ENCODE measurements around the gene C20orf144. TPM values are rescaled to one million over a fixed set of nuclear protein-coding genes. Genes with fewer than 3 reads are reported as not detected.

C20orf144 gene
- total and polyA plus RNA-seq, 9 of the 15 experiments (the other 6 are each of a cell fraction or from before 2014, with no cell fraction given) = 0.04 to 0.23 (median 0.11) TPM; not detected in 2

- H3K4me1 ChIP-seq (replicated peaks in 1 of 2; ENCODE audit: control insufficient read depth in 2 of 2, insufficient read depth in 2 of 2, low read length in 2 of 2) = peaks cover 40 to 56% of the 10 kb centered on the region in 2 experiments
- ChIA-PET CTCF (ENCODE audit: low intra/inter-chr PET ratio) (no interaction called here), POLR2A (interaction anchor here (1.0 to 1.3 kb wide), 3 partner anchors 10 to 70 kb away, joined by 3 to 5 read pairs (median 3); no protein-coding TSS in a partner anchor)
- intact Hi-C loops (cut with micrococcal nuclease) = loop anchor here (5.0 kb wide), 2 partner anchors 43 to 123 kb away; partner anchors contain the start of genes CHMP4B and ZNF341
- BruUV-seq (replicated peaks) = no TSS peak
- TF ChIP-seq ZBTB11 (CRISPR knock-in tag; IDR thresholded peaks at IDR 0.05) (peak in 1 of 3 experiments; percentile 11; a peak in 1 of 6 replicates), TGIF2 (CRISPR knock-in tag; IDR thresholded peaks at IDR 0.05) (no peak), BDP1 (IDR thresholded peaks at IDR 0.05; ENCODE audit: insufficient read depth, insufficient read length) (no peak), RAD51 (IDR thresholded peaks at IDR 0.05; ENCODE audit: borderline replicate concordance, low read depth) (0 out of 2 replicates have a peak, but pooled peaks have one; percentile 6)
- TF ChIP-seq, protein P1, sequence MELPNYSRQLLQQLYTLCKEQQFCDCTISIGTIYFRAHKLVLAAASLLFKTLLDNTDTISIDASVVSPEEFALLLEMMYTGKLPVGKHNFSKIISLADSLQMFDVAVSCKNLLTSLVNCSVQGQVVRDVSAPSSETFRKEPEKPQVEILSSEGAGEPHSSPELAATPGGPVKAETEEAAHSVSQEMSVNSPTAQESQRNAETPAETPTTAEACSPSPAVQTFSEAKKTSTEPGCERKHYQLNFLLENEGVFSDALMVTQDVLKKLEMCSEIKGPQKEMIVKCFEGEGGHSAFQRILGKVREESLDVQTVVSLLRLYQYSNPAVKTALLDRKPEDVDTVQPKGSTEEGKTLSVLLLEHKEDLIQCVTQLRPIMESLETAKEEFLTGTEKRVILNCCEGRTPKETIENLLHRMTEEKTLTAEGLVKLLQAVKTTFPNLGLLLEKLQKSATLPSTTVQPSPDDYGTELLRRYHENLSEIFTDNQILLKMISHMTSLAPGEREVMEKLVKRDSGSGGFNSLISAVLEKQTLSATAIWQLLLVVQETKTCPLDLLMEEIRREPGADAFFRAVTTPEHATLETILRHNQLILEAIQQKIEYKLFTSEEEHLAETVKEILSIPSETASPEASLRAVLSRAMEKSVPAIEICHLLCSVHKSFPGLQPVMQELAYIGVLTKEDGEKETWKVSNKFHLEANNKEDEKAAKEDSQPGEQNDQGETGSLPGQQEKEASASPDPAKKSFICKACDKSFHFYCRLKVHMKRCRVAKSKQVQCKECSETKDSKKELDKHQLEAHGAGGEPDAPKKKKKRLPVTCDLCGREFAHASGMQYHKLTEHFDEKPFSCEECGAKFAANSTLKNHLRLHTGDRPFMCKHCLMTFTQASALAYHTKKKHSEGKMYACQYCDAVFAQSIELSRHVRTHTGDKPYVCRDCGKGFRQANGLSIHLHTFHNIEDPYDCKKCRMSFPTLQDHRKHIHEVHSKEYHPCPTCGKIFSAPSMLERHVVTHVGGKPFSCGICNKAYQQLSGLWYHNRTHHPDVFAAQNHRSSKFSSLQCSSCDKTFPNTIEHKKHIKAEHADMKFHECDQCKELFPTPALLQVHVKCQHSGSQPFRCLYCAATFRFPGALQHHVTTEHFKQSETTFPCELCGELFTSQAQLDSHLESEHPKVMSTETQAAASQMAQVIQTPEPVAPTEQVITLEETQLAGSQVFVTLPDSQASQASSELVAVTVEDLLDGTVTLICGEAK (IDR thresholded peaks at IDR 0.05) = peak; percentile 8; the same call in 1 of the 2 replicates
- TF ChIP-seq, protein P1 (CRISPR knock-in tag; IDR thresholded peaks at IDR 0.05) = no peak
- H3K79me2 ChIP-seq (ENCODE audit: control insufficient read depth, insufficient read depth, low read length) = peaks cover 12% of the 10 kb centered on the region
- H3K27ac ChIP-seq (ENCODE audit: extremely low read depth, low read depth, low read length) = peak overlapping the region; percentile 51
- H4K20me1 ChIP-seq (replicated peaks; ENCODE audit: control insufficient read depth, insufficient read depth, low read length) = peaks cover 10% of the 10 kb centered on the region; the same call in 1 of the 2 replicates
- DNase-seq (ENCODE audit: extremely low read depth in 1 of 4, low spot score in 3 of 4) = no peak
- no peak for FAIRE-seq
- no peaks in the 10 kb centered on the region for H3K9me1 ChIP-seq (ENCODE audit: control insufficient read depth, insufficient read depth, low read length)
- ATAC-seq = no peak
- no peak overlapping the region for H3K4me3 ChIP-seq
- H3K4me2 ChIP-seq (ENCODE audit: insufficient read depth, low read length) = peak overlapping the region; percentile 56; the same call in 1 of the 2 replicates
- no peaks in the 10 kb centered on the region for H3K27me3 ChIP-seq (ENCODE audit: control insufficient read depth in 2 of 2, insufficient read depth in 2 of 2, low read length in 2 of 2)
- no peaks in the 10 kb centered on the region for H3K36me3 ChIP-seq (ENCODE audit: control insufficient read depth, insufficient read depth, low read length)
- 19% methylated on average over 1 of the region's 1 CpG for WGBS (ENCODE audit: insufficient coverage, low coverage, missing lambda C conversion rate)
- no peaks in the 10 kb centered on the region for H3K9me3 ChIP-seq (replicated peaks; ENCODE audit: control insufficient read depth, insufficient read depth, low read depth, low read length)
- no peak overlapping the region for H3K9ac ChIP-seq (ENCODE audit: insufficient read depth in 1 of 2, low read depth in 2 of 2, low read length in 2 of 2)
- in situ Hi-C loops (cut with MboI) = no loop called here
- H2AFZ ChIP-seq (ENCODE audit: low read depth, low read length) = no peak overlapping the region
Observed at GRCh38 chr20:33689493-33689892, 27.4 kb downstream of the C20orf144 start.

Data from K562 (cell line).